ENCODE results near the gene GSS. TPM values are rescaled to one million over a fixed set of nuclear protein-coding genes. Genes with fewer than 3 reads are reported as not detected.
"Not testable (repeated sequence)": the region's sequence is repeated elsewhere in the genome, so short reads cannot be mapped to it uniquely, and the experiment has no call there.

GSS gene
- total RNA-seq, 1 donor from 2014 or later = 37.2 TPM

GRCh38 chr20:34907616-34908469, 47.8 kb downstream of the GSS start:
- Mint-ChIP-seq H3K9me3 (ENCODE audit: unreplicated experiment) (no peaks in the 10 kb centered on the region), H3K4me1 (ENCODE audit: unreplicated experiment) (peaks cover 23% of the 10 kb centered on the region), H3K4me3 (ENCODE audit: unreplicated experiment) (peak overlapping the region; percentile 11), H3K27me3 (ENCODE audit: unreplicated experiment) (no peaks in the 10 kb centered on the region), H3K27ac (ENCODE audit: unreplicated experiment) (peak overlapping the region; percentile 89), H3K36me3 (ENCODE audit: unreplicated experiment) (peaks cover under 1% of the 10 kb centered on the region)
- DNase-seq (ENCODE audit: extremely low spot score, unreplicated experiment) = no peak
- no peak for TF ChIP-seq CTCF (IDR thresholded peaks at IDR 0.05)

DNA sequence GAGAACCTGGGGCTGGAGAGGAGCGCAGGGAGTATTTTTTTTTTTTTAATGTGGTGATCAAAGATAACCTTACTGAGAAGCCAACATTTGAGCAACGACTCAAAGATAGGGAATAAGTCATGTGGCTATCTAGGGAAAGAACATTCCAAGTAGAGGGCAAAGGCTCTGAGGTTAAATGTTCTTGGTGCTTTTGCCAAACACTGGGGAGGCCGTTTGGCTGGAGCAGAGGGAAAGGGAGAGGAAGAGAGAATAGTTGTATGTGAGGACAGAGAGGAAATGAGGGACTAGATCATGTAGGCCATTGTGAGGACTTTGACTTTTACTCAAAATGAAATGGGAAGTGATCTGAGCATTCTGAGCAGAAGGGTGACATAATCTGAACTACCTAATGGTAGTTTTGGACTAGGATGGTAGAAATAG, 51.4 kb downstream of the GSS start:
- DNase-seq (ENCODE audit: extremely low spot score, unreplicated experiment) = no peak
- no peak overlapping the region for H3K27ac Mint-ChIP-seq (ENCODE audit: unreplicated experiment)
- peaks cover 26% of the 10 kb centered on the region for H3K4me1 Mint-ChIP-seq (ENCODE audit: unreplicated experiment)
- H3K4me3 Mint-ChIP-seq (ENCODE audit: unreplicated experiment) = no peak overlapping the region
- no peak for TF ChIP-seq CTCF (IDR thresholded peaks at IDR 0.05)
- peaks cover 4% of the 10 kb centered on the region for H3K36me3 Mint-ChIP-seq (ENCODE audit: unreplicated experiment)
- H3K9me3 Mint-ChIP-seq (ENCODE audit: unreplicated experiment) = no peaks in the 10 kb centered on the region
- no peaks in the 10 kb centered on the region for H3K27me3 Mint-ChIP-seq (ENCODE audit: unreplicated experiment)

GRCh38 chr20:34898731-34899130, 56.9 kb downstream of the GSS start:
- not testable (repeated sequence) for H3K4me3 Mint-ChIP-seq (ENCODE audit: unreplicated experiment); DNase-seq (ENCODE audit: extremely low spot score, unreplicated experiment); H3K36me3 Mint-ChIP-seq (ENCODE audit: unreplicated experiment); H3K4me1 Mint-ChIP-seq (ENCODE audit: unreplicated experiment); H3K27ac Mint-ChIP-seq (ENCODE audit: unreplicated experiment); H3K9me3 Mint-ChIP-seq (ENCODE audit: unreplicated experiment); H3K27me3 Mint-ChIP-seq (ENCODE audit: unreplicated experiment)

DNA sequence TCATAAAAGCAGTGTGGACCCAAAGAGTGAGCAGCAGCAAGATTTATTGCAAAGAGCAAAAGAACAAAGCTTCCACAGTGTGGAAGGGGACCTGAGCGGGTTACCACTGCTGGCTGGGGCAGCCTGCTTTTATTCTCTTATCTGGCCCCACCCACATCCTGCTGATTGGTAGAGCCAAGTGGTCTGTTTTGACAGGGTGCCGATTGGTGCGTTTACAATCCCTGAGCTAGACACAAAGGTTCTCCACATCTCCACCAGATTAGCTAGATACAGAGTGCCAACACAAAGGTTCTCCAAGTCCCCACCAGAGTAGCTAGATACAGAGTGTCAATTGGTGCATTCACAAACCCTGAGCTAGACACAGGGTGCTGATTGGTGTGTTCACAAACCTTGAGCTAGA, 57.5 kb downstream of the GSS start:
- not testable (repeated sequence) for H3K4me1 Mint-ChIP-seq (ENCODE audit: unreplicated experiment); H3K27ac Mint-ChIP-seq (ENCODE audit: unreplicated experiment); H3K36me3 Mint-ChIP-seq (ENCODE audit: unreplicated experiment); H3K9me3 Mint-ChIP-seq (ENCODE audit: unreplicated experiment); DNase-seq (ENCODE audit: extremely low spot score, unreplicated experiment); H3K4me3 Mint-ChIP-seq (ENCODE audit: unreplicated experiment); H3K27me3 Mint-ChIP-seq (ENCODE audit: unreplicated experiment)

GRCh38 chr20:34896086-34896621, 59.5 kb downstream of the GSS start:
- H3K27me3 Mint-ChIP-seq (ENCODE audit: unreplicated experiment) = no peaks in the 10 kb centered on the region
- peaks cover 6% of the 10 kb centered on the region for H3K36me3 Mint-ChIP-seq (ENCODE audit: unreplicated experiment)
- H3K9me3 Mint-ChIP-seq (ENCODE audit: unreplicated experiment) = no peaks in the 10 kb centered on the region
- TF ChIP-seq CTCF (IDR thresholded peaks at IDR 0.05) = no peak
- DNase-seq (ENCODE audit: extremely low spot score, unreplicated experiment) = no peak
- no peak overlapping the region for H3K4me3 Mint-ChIP-seq (ENCODE audit: unreplicated experiment)
- H3K27ac Mint-ChIP-seq (ENCODE audit: unreplicated experiment) = no peak overlapping the region
- peaks cover 5% of the 10 kb centered on the region for H3K4me1 Mint-ChIP-seq (ENCODE audit: unreplicated experiment)

DNA sequence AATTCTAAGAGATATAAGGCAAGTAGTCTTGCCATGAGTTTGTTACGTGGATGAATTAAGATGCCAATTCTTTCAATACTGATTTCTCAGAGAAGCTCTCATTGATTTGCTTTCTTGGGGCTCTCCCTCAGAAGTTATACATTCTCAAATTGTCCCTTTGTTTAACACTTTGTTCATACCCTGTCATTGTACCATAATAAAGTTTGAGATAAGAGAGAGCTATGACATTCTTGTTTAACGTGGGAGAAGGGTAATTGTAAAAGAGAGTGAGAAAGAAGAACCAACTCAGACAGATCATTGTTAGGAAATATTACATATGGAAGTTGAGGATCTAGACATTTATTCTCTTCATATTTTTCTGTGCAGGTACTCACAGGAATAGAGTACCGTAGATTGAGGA, 60.1 kb downstream of the GSS start:
- peaks cover 5% of the 10 kb centered on the region for H3K4me1 Mint-ChIP-seq (ENCODE audit: unreplicated experiment)
- no peak overlapping the region for H3K27ac Mint-ChIP-seq (ENCODE audit: unreplicated experiment)
- no peaks in the 10 kb centered on the region for H3K9me3 Mint-ChIP-seq (ENCODE audit: unreplicated experiment)
- H3K36me3 Mint-ChIP-seq (ENCODE audit: unreplicated experiment) = peaks cover 6% of the 10 kb centered on the region
- no peak for TF ChIP-seq CTCF (IDR thresholded peaks at IDR 0.05)
- no peak overlapping the region for H3K4me3 Mint-ChIP-seq (ENCODE audit: unreplicated experiment)
- H3K27me3 Mint-ChIP-seq (ENCODE audit: unreplicated experiment) = no peaks in the 10 kb centered on the region
- DNase-seq (ENCODE audit: extremely low spot score, unreplicated experiment) = no peak
